Stimulated activated naive B cell treated with anti-CD40 and anti-IgM and Interleukin-4, amounts not matched to agents 10 μg/mL and 1 μg/mL and 100 μg/mL, for 72 hours (primary cell): ENCODE data around the gene PIF1.
"Not testable (repeated sequence)": the region's sequence is repeated elsewhere in the genome, so short reads cannot be mapped to it uniquely, and the experiment has no call there.

Source experiments
- ATAC-seq, 2 donors: fragments of 150-1000 bp; cut with Tn5 transposase; replicated peaks; 2 replicates each; pipeline ENCODE4 v1.10.0; 2021; ENCODE audit warnings: moderate library complexity in 1 of 2
- DNase-seq: peaks from one replicate; pipeline ENCODE4 v3.0.0; 2021
- H3K27ac Mint-ChIP-seq: one replicate; pipeline ENCODE4 v1.8.0; 2022; ENCODE audit warnings: mild to moderate bottlenecking, mixed read lengths
- H3K27me3 Mint-ChIP-seq, 2 donors: one replicate each; pipeline ENCODE4 v1.8.0; 2022; ENCODE audit warnings: mixed read lengths in 2 of 2
- H3K36me3 Mint-ChIP-seq, 2 donors: one replicate each; pipeline ENCODE4 v1.8.0; 2022; ENCODE audit warnings: mixed read lengths in 2 of 2, mild to moderate bottlenecking in 1 of 2
- H3K4me1 Mint-ChIP-seq, 2 donors: one replicate each; pipeline ENCODE4 v1.8.0; 2022; ENCODE audit warnings: mixed read lengths in 2 of 2, mild to moderate bottlenecking in 1 of 2
- H3K4me3 Mint-ChIP-seq, 2 donors: one replicate each; pipeline ENCODE4 v1.8.0; 2022; ENCODE audit warnings: mild to moderate bottlenecking in 2 of 2, mixed read lengths in 2 of 2, moderate library complexity in 1 of 2
- H3K9me3 Mint-ChIP-seq, 2 donors: one replicate each; pipeline ENCODE4 v1.8.0; 2022; ENCODE audit warnings: mixed read lengths in 2 of 2, mild to moderate bottlenecking in 1 of 2

The PIF1 gene

DNA sequence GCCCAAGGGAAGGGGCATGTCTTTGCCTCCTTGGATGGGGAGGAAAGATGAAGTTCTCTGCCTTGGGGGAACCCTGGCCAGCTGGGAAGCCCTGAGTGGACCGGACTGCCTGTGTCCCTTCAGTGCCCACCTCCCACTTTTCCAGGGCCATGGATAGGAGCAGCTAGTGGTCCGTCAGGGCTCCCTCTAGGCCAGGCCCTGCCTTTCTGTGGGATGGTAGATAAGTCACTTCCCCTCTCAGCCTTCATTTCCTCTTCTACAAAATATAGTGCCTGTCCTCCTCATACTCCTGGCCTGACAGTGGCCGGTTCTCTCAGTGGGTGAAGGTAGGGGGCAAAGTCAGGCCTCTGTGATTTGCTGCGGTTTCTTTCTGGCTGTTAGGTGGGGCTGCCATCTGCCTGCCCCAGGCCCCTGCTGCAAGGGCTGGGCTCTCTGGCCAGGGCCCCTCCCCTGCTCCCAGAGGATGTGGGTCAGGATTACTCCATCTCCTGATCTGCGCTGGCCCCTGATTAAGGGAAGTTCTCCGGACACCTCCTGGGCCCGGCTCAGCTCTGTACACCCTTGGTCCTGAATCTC lies 17.6 kb upstream of the PIF1 start:
- Mint-ChIP-seq H3K9me3 (no peaks in the 10 kb centered on the region), H3K4me1 (peaks cover 53 to 72% of the 10 kb centered on the region in 2 donors), H3K4me3 (peak overlapping the region; percentile 93 to 96), H3K36me3 (peaks cover 10 to 27% of the 10 kb centered on the region in 2 donors), H3K27ac (peak overlapping the region; percentile 75), H3K27me3 (no peaks in the 10 kb centered on the region)
- ATAC-seq: peak; percentile 18 to 29
- no peak for DNase-seq

DNA sequence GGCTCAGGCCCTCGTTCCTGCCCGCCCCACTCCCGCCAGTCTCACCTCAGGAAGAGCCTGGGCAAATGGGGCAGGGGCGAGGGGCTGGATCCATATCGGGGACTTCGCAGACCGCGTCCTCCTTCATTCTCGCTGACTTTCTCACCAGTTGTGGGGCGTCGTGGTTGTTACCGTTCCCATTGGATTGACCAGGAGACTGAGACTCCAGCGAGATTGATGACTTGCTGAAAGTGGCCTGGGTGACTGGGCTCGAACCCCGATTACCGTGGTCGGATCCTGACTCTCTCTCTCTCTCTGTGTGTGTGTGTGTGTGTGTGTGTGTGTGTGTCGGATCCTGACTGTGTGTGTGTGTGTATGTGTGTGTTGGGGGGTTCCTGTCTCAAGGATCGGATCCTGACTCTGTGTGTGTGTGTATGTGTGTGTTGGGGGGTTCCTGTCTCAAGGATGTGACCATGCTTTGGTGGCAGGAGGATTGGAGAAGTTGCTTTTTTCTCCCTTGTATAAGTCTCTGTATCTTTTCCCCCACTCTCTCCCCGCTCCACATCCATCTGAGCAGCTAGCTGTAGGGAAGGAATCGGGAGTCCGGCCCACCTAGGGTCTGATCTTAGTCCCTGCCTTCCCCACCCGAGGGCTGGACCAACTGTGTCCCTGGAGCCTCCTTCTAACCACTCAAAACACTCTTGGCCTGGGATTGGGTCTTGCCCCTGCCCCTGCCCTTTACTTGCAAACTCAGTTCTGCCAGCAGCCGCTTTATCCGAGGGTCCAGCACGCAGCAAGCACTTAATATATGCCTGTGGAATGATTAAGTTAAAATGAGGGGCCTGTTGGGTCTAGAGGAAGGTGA lies 16.9 kb upstream of the PIF1 start:
- Mint-ChIP-seq H3K4me1 (peaks cover 53 to 64% of the 10 kb centered on the region in 2 donors), H3K9me3 (no peaks in the 10 kb centered on the region), H3K27ac (peak overlapping the region; percentile 75), H3K36me3 (peaks cover 6 to 21% of the 10 kb centered on the region in 2 donors), H3K27me3 (no peaks in the 10 kb centered on the region), H3K4me3 (peak overlapping the region; percentile 93 to 96)
- no peak for DNase-seq
- ATAC-seq: no peak

DNA sequence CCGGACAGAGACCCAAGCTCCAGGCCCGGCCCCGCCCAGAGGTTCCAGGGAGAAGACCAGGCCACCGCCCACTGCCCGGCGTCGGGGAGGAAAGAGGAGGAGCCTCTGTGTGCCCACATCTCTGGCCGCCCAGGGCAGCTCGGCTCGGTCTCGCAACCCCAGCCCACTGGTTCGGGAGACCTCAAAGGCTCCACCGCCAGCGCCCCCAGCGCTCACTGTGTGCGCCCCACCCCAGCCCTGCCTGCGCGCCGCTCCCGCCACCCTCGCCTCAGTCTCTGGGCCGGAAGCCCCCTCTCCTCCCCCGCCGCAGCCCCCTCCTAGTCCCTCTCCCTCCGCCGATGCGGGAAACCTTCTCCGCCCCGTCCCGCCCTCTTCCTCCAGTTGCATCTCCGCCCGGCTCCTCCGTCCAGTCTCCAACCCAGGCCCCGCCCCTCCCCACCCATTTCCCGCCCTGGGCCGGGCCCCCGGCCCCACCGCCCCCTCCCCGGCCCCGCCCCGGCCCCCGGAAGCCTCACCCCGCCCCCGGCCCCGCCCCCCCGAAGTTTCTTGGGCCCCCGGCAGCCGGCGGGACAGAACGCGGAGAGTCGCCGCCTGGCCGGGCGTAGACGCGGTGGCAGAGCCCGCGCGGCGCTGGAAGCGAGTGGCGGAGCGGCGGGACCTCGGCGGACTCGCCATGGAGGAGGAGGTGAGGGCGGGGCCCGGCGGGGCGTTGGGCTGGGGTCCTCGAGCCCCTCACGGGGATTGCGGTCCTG lies 16.1 kb upstream of the PIF1 start, which contains the start of gene PLEKHO2:
PLEKHO2 (plus strand) TSS at position 572 of the 752 bp plus-strand sequence; CDS start at position 674, 102 bp downstream.
- Mint-ChIP-seq H3K4me3 (peak within 1 kb of the TSS; percentile 93 to 96), H3K36me3 (peaks cover 5 to 20% of the 10 kb centered on the region in 2 donors), H3K27me3 (no peaks in the 10 kb centered on the region), H3K4me1 (peaks cover 53 to 59% of the 10 kb centered on the region in 2 donors), H3K9me3 (no peaks in the 10 kb centered on the region), H3K27ac (peak within 1 kb of the TSS; percentile 75)
- DNase-seq (peak; percentile 83), ATAC-seq (peak; percentile 81 to 86)

DNA sequence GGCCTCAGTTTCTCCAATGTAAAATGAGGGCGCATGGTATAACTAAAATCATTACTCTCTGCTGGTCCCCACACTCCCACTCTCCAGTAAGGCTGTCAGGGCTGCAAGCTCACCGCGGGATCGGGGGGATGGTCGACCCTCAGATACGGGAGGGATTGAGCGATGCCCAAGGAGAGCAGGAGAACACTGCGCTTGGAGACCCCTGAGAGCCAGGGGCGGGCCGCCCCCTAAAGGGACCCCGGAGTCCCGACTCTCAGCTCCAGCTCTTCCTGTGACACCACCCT lies 15.6 kb upstream of the PIF1 start:
- no peak for ATAC-seq
- DNase-seq: no peak
- H3K27ac Mint-ChIP-seq: peak overlapping the region; percentile 75
- H3K27me3 Mint-ChIP-seq: no peaks in the 10 kb centered on the region
- H3K4me1 Mint-ChIP-seq: peaks cover 56 to 59% of the 10 kb centered on the region in 2 donors
- no peaks in the 10 kb centered on the region for H3K9me3 Mint-ChIP-seq
- H3K4me3 Mint-ChIP-seq: peak overlapping the region; percentile 93 to 96
- peaks cover 5 to 20% of the 10 kb centered on the region in 2 donors for H3K36me3 Mint-ChIP-seq

DNA sequence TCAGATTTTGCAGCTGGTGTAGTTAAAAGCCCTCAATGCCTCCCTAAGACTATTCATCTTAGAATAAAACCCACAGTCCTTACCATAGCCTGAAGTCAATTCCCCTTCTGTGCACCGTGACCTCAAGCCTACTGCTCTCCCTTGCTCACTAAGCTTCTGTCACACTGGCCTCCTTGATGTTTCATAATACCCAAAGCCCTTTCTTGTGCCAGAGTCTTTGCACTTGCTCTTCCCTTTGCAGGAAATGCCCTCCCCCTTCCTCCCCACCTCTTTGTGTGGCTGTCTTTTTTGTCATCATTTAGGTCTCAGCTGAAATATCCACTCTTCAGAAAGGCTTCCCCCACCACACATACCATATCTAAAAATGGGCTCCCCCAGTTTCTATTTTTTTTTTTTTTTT lies 12.1 kb upstream of the PIF1 start:
- Mint-ChIP-seq H3K36me3 (peaks cover 4 to 6% of the 10 kb centered on the region in 2 donors), H3K9me3 (peaks cover 0 to 2% of the 10 kb centered on the region in 2 donors), H3K4me3 (no peak overlapping the region), H3K27me3 (no peaks in the 10 kb centered on the region), H3K27ac (no peak overlapping the region), H3K4me1 (peaks cover 29 to 31% of the 10 kb centered on the region in 2 donors)
- ATAC-seq (no peak), DNase-seq (no peak)

DNA sequence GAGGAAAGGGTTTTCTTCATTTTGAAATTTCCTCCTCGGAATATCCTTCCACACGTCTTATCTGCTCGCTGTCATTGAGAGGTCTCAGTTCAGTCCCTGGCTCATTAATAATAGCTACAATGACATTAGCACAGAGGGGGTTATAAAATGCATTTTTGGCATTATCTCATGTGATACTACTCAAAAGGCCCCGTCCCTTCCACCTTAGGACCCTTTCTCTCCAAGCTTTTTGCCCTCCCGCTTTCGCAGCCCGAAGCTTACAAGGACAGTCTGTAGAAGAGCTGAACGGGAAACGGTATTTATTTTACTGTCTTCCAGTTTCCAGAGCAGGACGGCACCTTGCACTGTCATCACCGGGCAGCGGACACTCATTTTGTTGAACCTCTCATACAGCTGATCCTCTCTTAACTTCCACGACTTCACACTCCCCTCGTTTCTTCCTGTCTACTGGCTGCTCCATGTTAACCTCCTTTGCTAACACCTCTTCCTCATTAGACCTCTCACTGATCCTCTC lies 10.6 kb upstream of the PIF1 start:
- DNase-seq (no peak), ATAC-seq (peak; percentile 2 to 5)
- Mint-ChIP-seq H3K4me1 (peaks cover 24 to 25% of the 10 kb centered on the region in 2 donors), H3K4me3 (peak overlapping the region in 1 of 2 donors; percentile 73), H3K27ac (peak overlapping the region; percentile 32), H3K36me3 (peaks cover 0 to 4% of the 10 kb centered on the region in 2 donors), H3K27me3 (no peaks in the 10 kb centered on the region), H3K9me3 (peaks cover 0 to 2% of the 10 kb centered on the region in 2 donors)

DNA sequence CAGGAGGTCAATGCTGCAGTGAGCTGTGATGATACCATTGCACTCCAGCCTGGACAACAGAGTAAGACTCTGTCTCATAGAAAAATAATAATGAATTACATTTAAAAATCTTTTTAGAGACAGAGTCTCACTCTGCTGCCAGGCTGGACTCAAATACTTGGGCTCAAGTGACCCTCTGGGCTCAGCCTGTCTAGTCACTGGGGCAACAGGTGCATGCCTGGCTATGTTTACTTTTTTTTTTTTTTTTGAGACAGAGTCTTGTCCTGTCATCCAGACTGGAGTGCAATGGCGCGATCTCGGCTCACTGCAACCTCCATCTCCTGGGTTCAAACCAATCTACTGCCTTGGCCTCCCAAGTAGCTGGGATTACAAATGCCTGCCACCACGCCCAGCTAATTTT lies 8.2 kb upstream of the PIF1 start:
- DNase-seq (no peak), ATAC-seq (no peak)
- H3K27ac Mint-ChIP-seq: no peak overlapping the region
- H3K4me1 Mint-ChIP-seq: peaks cover 15 to 16% of the 10 kb centered on the region in 2 donors
- peaks cover 0 to 4% of the 10 kb centered on the region in 2 donors for H3K36me3 Mint-ChIP-seq
- no peak overlapping the region for H3K4me3 Mint-ChIP-seq
- H3K27me3 Mint-ChIP-seq: no peaks in the 10 kb centered on the region
- H3K9me3 Mint-ChIP-seq: peaks cover 0 to 2% of the 10 kb centered on the region in 2 donors

DNA sequence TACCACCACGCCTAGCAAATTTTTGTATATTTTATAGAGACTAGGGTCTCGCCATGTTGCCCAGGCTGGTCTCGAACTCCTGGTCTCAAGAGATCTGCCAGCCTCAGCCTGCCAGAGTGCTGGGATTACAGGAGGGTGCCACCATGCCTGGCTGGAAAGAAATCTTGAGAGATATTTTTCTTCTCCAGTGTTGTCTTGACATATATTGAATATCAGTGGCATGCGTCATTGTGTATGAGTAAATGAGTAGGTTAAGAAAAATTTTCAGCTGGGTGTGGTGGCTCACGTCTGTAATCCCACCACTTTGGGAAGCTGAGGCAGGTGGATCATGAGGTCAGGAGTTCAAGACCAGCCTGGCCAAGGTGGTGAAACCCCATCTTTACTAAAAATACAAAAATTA lies 3.5 kb upstream of the PIF1 start:
- DNase-seq (no peak), ATAC-seq (no peak)
- Mint-ChIP-seq H3K27me3 (peaks cover 5 to 6% of the 10 kb centered on the region in 2 donors), H3K9me3 (peaks cover 0 to 1% of the 10 kb centered on the region in 2 donors), H3K27ac (no peak overlapping the region), H3K4me1 (peaks cover 15 to 24% of the 10 kb centered on the region in 2 donors), H3K36me3 (no peaks in the 10 kb centered on the region), H3K4me3 (no peak overlapping the region)

DNA sequence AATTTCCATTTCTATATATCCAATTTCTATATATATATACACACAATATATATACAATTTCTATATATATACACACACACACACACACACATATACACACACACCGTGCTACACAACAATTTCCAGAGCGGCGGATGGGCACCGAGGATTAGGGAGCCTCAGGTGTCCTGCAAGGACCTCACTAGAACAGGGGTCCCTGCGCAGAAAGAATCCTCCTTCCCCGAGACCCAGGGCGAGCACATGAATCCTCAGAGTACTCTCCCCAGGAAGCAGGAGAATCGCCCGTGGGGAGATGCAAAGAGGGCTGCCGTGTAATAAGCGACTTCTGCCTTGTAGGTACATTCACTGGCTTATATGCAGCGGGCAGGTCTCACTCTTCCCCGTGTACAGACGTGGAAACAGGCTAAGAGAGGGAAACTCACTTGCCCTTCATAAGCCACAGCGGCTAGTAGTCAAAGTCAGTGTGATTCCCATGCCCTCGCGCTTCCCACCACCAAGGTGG lies 467 bp downstream of the PIF1 start:
- peaks cover 27 to 38% of the 10 kb centered on the region in 2 donors for H3K4me1 Mint-ChIP-seq
- H3K4me3 Mint-ChIP-seq: peak overlapping the region; percentile 77 to 83
- no peak for DNase-seq
- H3K27ac Mint-ChIP-seq: peak overlapping the region; percentile 65
- H3K36me3 Mint-ChIP-seq: peaks cover 2 to 10% of the 10 kb centered on the region in 2 donors
- H3K27me3 Mint-ChIP-seq: peaks cover 12 to 18% of the 10 kb centered on the region in 2 donors
- peak in 1 of 2 donors; percentile 11 for ATAC-seq
- H3K9me3 Mint-ChIP-seq: peaks cover 0 to 1% of the 10 kb centered on the region in 2 donors

DNA sequence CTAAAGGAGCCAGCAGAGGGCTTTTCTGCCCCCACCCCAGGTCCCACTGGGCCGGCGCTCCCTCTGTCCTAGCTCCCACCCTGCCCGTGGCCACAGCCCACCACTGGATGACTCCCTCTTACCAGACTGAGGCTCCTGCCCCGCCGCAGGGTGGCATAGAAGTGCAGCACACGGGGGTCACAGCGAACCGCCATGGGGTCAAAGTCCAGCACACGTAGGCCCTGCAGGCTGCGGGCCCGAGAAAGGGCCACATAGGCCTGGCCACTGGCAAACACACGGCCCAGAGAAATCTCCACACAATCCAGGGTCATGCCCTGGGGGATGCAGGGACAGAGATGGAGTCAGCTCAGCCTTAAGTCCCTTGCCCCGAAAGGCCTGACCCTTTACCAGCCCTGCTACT lies 9.0 kb downstream of the PIF1 start:
- H3K36me3 Mint-ChIP-seq: peaks cover 2 to 11% of the 10 kb centered on the region in 2 donors
- no peaks in the 10 kb centered on the region for H3K9me3 Mint-ChIP-seq
- ATAC-seq: no peak
- H3K27me3 Mint-ChIP-seq: no peaks in the 10 kb centered on the region
- no peak for DNase-seq
- H3K4me1 Mint-ChIP-seq: peaks cover 27 to 34% of the 10 kb centered on the region in 2 donors
- H3K4me3 Mint-ChIP-seq: no peak overlapping the region
- H3K27ac Mint-ChIP-seq: no peak overlapping the region

DNA sequence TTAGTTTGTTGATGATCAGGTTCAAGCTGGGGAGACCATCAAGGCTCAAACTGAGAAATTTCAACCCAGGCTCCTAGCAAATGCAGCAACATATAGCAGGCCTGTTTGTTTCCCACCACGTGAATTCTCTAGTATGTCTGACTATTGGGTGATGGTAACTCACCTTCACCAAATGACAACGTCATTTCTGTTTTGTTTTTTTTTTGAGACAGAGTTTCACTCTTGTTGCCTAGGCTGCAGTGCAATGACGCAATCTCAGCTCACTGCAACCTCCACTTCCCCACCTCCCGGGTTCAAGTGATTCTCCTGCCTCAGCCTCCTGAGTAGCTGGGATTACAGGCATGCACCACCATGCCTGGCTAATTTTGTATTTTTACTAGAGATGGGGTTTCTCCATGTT lies 10.5 kb downstream of the PIF1 start:
- DNase-seq, H3K27me3 Mint-ChIP-seq, H3K4me3 Mint-ChIP-seq, H3K9me3 Mint-ChIP-seq, H3K36me3 Mint-ChIP-seq, ATAC-seq: not testable (repeated sequence)
- Mint-ChIP-seq H3K4me1 (peaks cover 37 to 48% of the 10 kb centered on the region in 2 donors), H3K27ac (peak overlapping the region; percentile 25)

DNA sequence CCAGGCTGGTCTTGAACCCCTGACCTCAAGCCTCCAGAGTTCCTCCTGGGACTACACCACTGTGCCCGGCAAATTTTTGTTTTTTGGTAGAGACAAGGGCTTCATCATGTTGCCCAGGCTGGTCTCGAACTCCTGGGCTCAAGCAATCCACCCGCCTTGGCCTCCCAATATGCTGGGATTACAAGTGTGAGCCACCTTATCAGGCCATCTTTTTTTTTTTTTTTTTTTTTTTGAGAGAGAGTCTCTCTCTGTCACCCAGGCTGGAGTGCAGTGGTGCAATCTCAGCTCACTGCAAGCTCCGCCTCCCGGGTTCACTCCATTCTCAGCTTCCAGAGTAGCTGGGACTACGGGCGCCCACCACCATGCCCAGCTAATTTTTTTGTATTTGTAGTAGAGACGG lies 11.2 kb downstream of the PIF1 start:
- ATAC-seq, H3K9me3 Mint-ChIP-seq, DNase-seq, H3K27me3 Mint-ChIP-seq, H3K36me3 Mint-ChIP-seq, H3K27ac Mint-ChIP-seq, H3K4me3 Mint-ChIP-seq: not testable (repeated sequence)
- peaks cover 42 to 55% of the 10 kb centered on the region in 2 donors for H3K4me1 Mint-ChIP-seq

DNA sequence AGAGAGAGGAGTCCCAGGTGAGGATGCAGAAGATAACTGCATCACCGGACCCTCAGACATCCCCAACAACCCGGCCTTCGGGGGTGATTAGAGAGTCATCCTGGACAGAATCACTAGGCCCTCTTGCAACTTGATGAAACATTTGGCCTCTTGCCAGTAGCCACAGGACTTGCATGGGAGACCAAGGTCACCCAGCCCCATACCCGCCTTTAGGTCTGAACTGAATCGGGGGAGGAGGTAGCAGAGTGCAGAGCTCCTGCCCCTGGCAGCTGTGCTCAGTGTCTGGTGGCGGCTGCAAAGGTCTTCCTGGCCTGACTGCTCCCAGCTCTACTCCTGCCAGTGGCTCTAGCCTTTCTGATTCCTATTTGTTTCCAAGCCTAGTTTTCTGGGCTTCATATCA lies 12.4 kb downstream of the PIF1 start:
- peaks cover 42 to 58% of the 10 kb centered on the region in 2 donors for H3K4me1 Mint-ChIP-seq
- ATAC-seq: peak; percentile 62 to 66
- peaks cover 0 to 6% of the 10 kb centered on the region in 2 donors for H3K27me3 Mint-ChIP-seq
- no peaks in the 10 kb centered on the region for H3K9me3 Mint-ChIP-seq
- H3K27ac Mint-ChIP-seq: peak overlapping the region; percentile 47
- DNase-seq: peak; percentile 55
- H3K36me3 Mint-ChIP-seq: peaks cover 0 to 6% of the 10 kb centered on the region in 2 donors
- peak overlapping the region; percentile 19 to 49 for H3K4me3 Mint-ChIP-seq
